Measurements from ENCODE around the gene CCDC57. TPM values are rescaled to one million over a fixed set of nuclear protein-coding genes. Genes with fewer than 3 reads are reported as not detected.
A peak's percentile ranks its signal among the peaks of the same experiment; 100 is the strongest.

CCDC57 gene
- total and polyA plus RNA-seq, 9 of the 15 experiments (the other 6 are each of a cell fraction or from before 2014, with no cell fraction given): 0.83 to 36.2 (median 13.6) TPM

GRCh38 chr17:82065638-82066303, 146.9 kb downstream of the CCDC57 start, which contains the start of gene DUS1L (continued):
- TF ChIP-seq E2F3 (CRISPR knock-in tag; IDR thresholded peaks at IDR 0.05): peak; percentile 88
- TF ChIP-seq GTF3C2 (IDR thresholded peaks at IDR 0.05; ENCODE audit: borderline replicate concordance, extremely low read depth, insufficient read length): no peak
- 0 out of 2 replicates have a peak, but pooled peaks have one; percentile 31 for TF ChIP-seq ZNF57 (CRISPR knock-in tag; IDR thresholded peaks at IDR 0.05)
- TF ChIP-seq NR4A1 (CRISPR knock-in tag; IDR thresholded peaks at IDR 0.05): peak; percentile 64; the same call in 1 of the 2 replicates
- peak; percentile 84; the same call in 1 of the 2 replicates for TF ChIP-seq NR4A1 (tag; IDR thresholded peaks at IDR 0.05)
- peak; percentile 89 for TF ChIP-seq HCFC1 (IDR thresholded peaks at IDR 0.05; ENCODE audit: low read depth, low read length)
- 0 out of 2 replicates have a peak, but pooled peaks have one; percentile 38 for TF ChIP-seq THAP12 (CRISPR knock-in tag; IDR thresholded peaks at IDR 0.05)
- TF ChIP-seq SRSF1 (IDR thresholded peaks at IDR 0.05; ENCODE audit: low read depth, low read length): 0 out of 2 replicates have a peak, but pooled peaks have one; percentile 31
- TF ChIP-seq TAF1 (IDR thresholded peaks at IDR 0.05; ENCODE audit: control insufficient read depth, extremely low read depth, insufficient read depth, low read length, severe bottlenecking): peak; percentile 82
- peak; percentile 53; the same call in 1 of the 2 replicates for TF ChIP-seq ETV5 (CRISPR knock-in tag; IDR thresholded peaks at IDR 0.05; ENCODE audit: low read depth)
- no peak for TF ChIP-seq E2F1 (CRISPR knock-in tag; IDR thresholded peaks at IDR 0.05)
- TF ChIP-seq CTBP1 (IDR thresholded peaks at IDR 0.05; ENCODE audit: borderline replicate concordance): peak; percentile 91
- peak; percentile 66 for TF ChIP-seq CCNT2 (IDR thresholded peaks at IDR 0.05; ENCODE audit: borderline replicate concordance, extremely low read depth, insufficient read length, low read depth, low read length)
- TF ChIP-seq ZNF140 (CRISPR knock-in tag; IDR thresholded peaks at IDR 0.05): no peak
- TF ChIP-seq GTF2A2 (tag; IDR thresholded peaks at IDR 0.05): 0 out of 2 replicates have a peak, but pooled peaks have one; percentile 47
- TF ChIP-seq CBX2 (IDR thresholded peaks at IDR 0.05; ENCODE audit: insufficient read depth, low read length, poor library complexity, severe bottlenecking): no peak
- no peak for TF ChIP-seq ZBTB34 (CRISPR knock-in tag; IDR thresholded peaks at IDR 0.05)
- TF ChIP-seq ZNF76 (CRISPR knock-in tag; IDR thresholded peaks at IDR 0.05; ENCODE audit: borderline replicate concordance): 0 out of 2 replicates have a peak, but pooled peaks have one; percentile 81
